B cell (primary cell): Measurements from ENCODE around the gene MTCL1. TPM values are rescaled to one million over a fixed set of nuclear protein-coding genes. Genes with fewer than 3 reads are reported as not detected.

ENCODE experiments used
- ATAC-seq: fragments of 200-7000 bp; cut with Tn5 transposase; one replicate; pipeline ENCODE4 v1.10.0; 2021; ENCODE audit warnings: low read depth, mild to moderate bottlenecking, moderate number of reproducible peaks, moderate library complexity
- CTCF ChIA-PET: fragments of 350-600 bp; sonication (Branson Sonifier 250); formaldehyde crosslinking; loops from one replicate; lab custom pipeline; 2021; ENCODE audit warnings: antibody characterized with exemption, inconsistent platforms; lab: Charles Lee
- POLR2A ChIA-PET: fragments of 350-600 bp; sonication (Branson Sonifier 250); formaldehyde crosslinking; loops from one replicate; lab custom pipeline; 2021; ENCODE audit warnings: antibody characterized with exemption; lab: Charles Lee
- DNase-seq: peaks from one replicate; pipeline ENCODE4 v3.0.0; 2013
- H2AFZ ChIP-seq: 2 replicates; pipeline ENCODE4 v1.6.1; 2012; ENCODE audit warnings: mild to moderate bottlenecking, low read depth, low read length; ENCODE audit not compliant: insufficient read depth, poor library complexity, severe bottlenecking
- H3K27ac ChIP-seq, 2 donors: 1 replicate in 1 of 2; 2 replicates in 1 of 2; pipeline ENCODE4 v1.5.1; 2012 to 2013; ENCODE audit warnings: low read length in 2 of 2, mild to moderate bottlenecking in 2 of 2, moderate library complexity in 1 of 2
- H3K27me3 ChIP-seq, 4 experiments: fragments of 200-600 bp in 1 of 4; sonication (generic) in 1 of 4; replicated peaks in 1 of 4; 1 replicate in 2 of 4; 2 replicates in 2 of 4; pipeline versions ENCODE4 v1.6.1 to v1.7.0; 2013 to 2016; ENCODE audit warnings: low read length in 3 of 4, mild to moderate bottlenecking in 2 of 4, mixed read lengths in 1 of 4, moderate library complexity in 1 of 4; ENCODE audit not compliant: insufficient read depth in 4 of 4, control insufficient read depth in 3 of 4; ENCODE audit errors: control extremely low read depth in 1 of 4
- H3K36me3 ChIP-seq, 2 experiments: replicated peaks in 1 of 2; 1 replicate in 1 of 2; 2 replicates in 1 of 2; pipeline versions ENCODE4 v1.6.1 to v1.7.1; 2013; ENCODE audit warnings: low read length in 1 of 2; ENCODE audit not compliant: insufficient read depth in 2 of 2, control insufficient read depth in 1 of 2; ENCODE audit errors: control extremely low read depth in 1 of 2, extremely low read depth in 1 of 2
- H3K4me1 ChIP-seq, 2 donors: fragments of 200-600 bp in 1 of 2; sonication (generic) in 1 of 2; 1 replicate in 1 of 2; 2 replicates in 1 of 2; pipeline versions ENCODE4 v1.5.1 to v1.6.1; 2013 to 2017; ENCODE audit warnings: low read length in 2 of 2; ENCODE audit not compliant: control insufficient read depth in 2 of 2, insufficient read depth in 2 of 2
- H3K4me2 ChIP-seq: replicated peaks from 2 replicates; pipeline ENCODE3; 2012; ENCODE audit warnings: mild to moderate bottlenecking, low read depth, low read length; ENCODE audit not compliant: poor library complexity, severe bottlenecking
- H3K4me3 ChIP-seq, 5 experiments: fragments of 200-600 bp in 1 of 5; sonication (generic) in 1 of 5; 1 replicate in 3 of 5; 2 replicates in 2 of 5; pipeline versions ENCODE4 v1.5.1 to v1.7.0; 2011 to 2016; ENCODE audit warnings: low read length in 4 of 5, mild to moderate bottlenecking in 4 of 5, low read depth in 2 of 5, control low read depth in 1 of 5, moderate library complexity in 1 of 5; ENCODE audit not compliant: insufficient read depth in 1 of 5; ENCODE audit errors: control extremely low read depth in 1 of 5, extremely low read depth in 1 of 5
- H3K79me2 ChIP-seq: fragments of 200-600 bp; sonication (generic); one replicate; pipeline ENCODE4 v1.6.0; 2016; ENCODE audit warnings: low read length; ENCODE audit not compliant: control insufficient read depth, insufficient read depth
- H3K9ac ChIP-seq: fragments of 200-600 bp; sonication (generic); 2 replicates; pipeline ENCODE4 v1.6.1; 2017; ENCODE audit warnings: mild to moderate bottlenecking, low read length, moderate library complexity
- H3K9me3 ChIP-seq, 3 donors: one replicate each; pipeline versions ENCODE4 v1.6.1 to v1.7.1; 2013; ENCODE audit warnings: low read length in 2 of 3; ENCODE audit not compliant: control insufficient read depth in 2 of 3, insufficient read depth in 1 of 3; ENCODE audit errors: control extremely low read depth in 1 of 3
- H4K20me1 ChIP-seq: 2 replicates; pipeline ENCODE4 v1.6.0; 2012; ENCODE audit warnings: mild to moderate bottlenecking, low read length; ENCODE audit not compliant: insufficient read depth, control insufficient read depth, poor library complexity, severe bottlenecking
- H3K27ac Mint-ChIP-seq: one replicate; pipeline ENCODE4 v1.8.0; 2021; ENCODE audit warnings: mixed read lengths
- H3K27me3 Mint-ChIP-seq: one replicate; pipeline ENCODE4 v1.8.0; 2021; ENCODE audit warnings: mixed read lengths
- H3K4me1 Mint-ChIP-seq: one replicate; pipeline ENCODE4 v1.8.0; 2021; ENCODE audit warnings: mixed read lengths
- H3K4me3 Mint-ChIP-seq: one replicate; pipeline ENCODE4 v1.8.0; 2021; ENCODE audit warnings: mixed read lengths
- H3K9me3 Mint-ChIP-seq: one replicate; pipeline ENCODE4 v1.8.0; 2022; ENCODE audit warnings: mixed read lengths; ENCODE audit not compliant: insufficient read depth
- EZH2 ChIP-seq: IDR thresholded peaks from 2 replicates; pipeline ENCODE4 v1.6.1; 2012; ENCODE audit warnings: borderline replicate concordance, low read depth, mild to moderate bottlenecking, moderate library complexity, low read length; ENCODE audit not compliant: insufficient read depth, poor library complexity, severe bottlenecking
- whole genome bisulfite sequencing: methylation state at CpG from one replicate; pipeline ENCODE4 v1.1.5; 2013; ENCODE audit warnings: missing lambda C conversion rate; ENCODE audit not compliant: insufficient coverage; 5-methylcytosine and 5-hydroxymethylcytosine counted together
- intact Hi-C: fragments of 100-400 bp; cut with micrococcal nuclease; formaldehyde crosslinking; loops from one replicate; pipeline ENCODE4 v1.10.0; 2022
- polyA plus RNA-seq: library from polyadenylated mRNA; depleted of rRNA; stranded (reverse); fragments of >200 nt; gene quantifications from 2 replicates; pipeline ENCODE4 v1.2.3, GENCODE V29; 2012
- total RNA-seq, 2 donors: library from RNA; stranded (reverse); fragments of 120-200 nt in 1 of 2; gene quantifications; 1 replicate in 1 of 2; 2 replicates in 1 of 2; pipeline versions ENCODE4 v1.2.3 to v1.2.4, GENCODE V29; 2013 to 2022
- TF ChIP-seq, protein P1 (sequence below): fragments of 200-600 bp; IDR thresholded peaks from one replicate; pipeline ENCODE4 v1.8.0; 2022; ENCODE audit warnings: antibody characterized with exemption, mild to moderate bottlenecking

MTCL1 gene
- total and polyA plus RNA-seq, 2 donors (not counting 1 experiment from before 2014, with no cell fraction given) = 2.7 to 5.8 TPM

- H3K27ac Mint-ChIP-seq = peak overlapping the region; percentile 88
- H3K4me3 Mint-ChIP-seq = peak overlapping the region; percentile 98
- 7% methylated on average over 47 of the region's 48 CpGs for WGBS
- CTCF ChIA-PET = interaction anchor here (0.9 to 3.3 kb wide), 9 partner anchors 11 to 810 kb away, joined by 3 to 21 read pairs (median 5); no protein-coding TSS in a partner anchor
- Histone ChIP-seq H3K4me1 (peaks cover 22 to 27% of the 10 kb centered on the region in 2 donors), H3K9ac (peak overlapping the region; percentile 71), H4K20me1 (no peaks in the 10 kb centered on the region), H3K27ac (no peak overlapping the region), H3K27me3 (peaks cover 0 to 33% (median 19%) of the 10 kb centered on the region in 4 experiments), H3K4me3 (peak overlapping the region; percentile 48 to 74 (median 59)), H3K36me3 (no peaks in the 10 kb centered on the region), H3K79me2 (peaks cover 3% of the 10 kb centered on the region), H3K9me3 (peaks cover 0 to 7% (median 0%) of the 10 kb centered on the region in 3 donors), H2AFZ (peak overlapping the region; percentile 73), H3K4me2 (peak overlapping the region; percentile 96)
- H3K4me1 Mint-ChIP-seq = peaks cover 27% of the 10 kb centered on the region
- intact Hi-C loops = loop anchor here (5.0 to 10.0 kb wide), 2 partner anchors 908 to 1205 kb away; partner anchors contain the start of genes PPP4R1 and VAPA
- POLR2A ChIA-PET = interaction anchor here (0.9 kb wide), 1 partner anchor 49 kb away, joined by 3 read pairs; no protein-coding TSS in a partner anchor
- ATAC-seq (no peak), DNase-seq (peak; percentile 72)
- no peak for TF ChIP-seq EZH2
- TF ChIP-seq, protein P1, sequence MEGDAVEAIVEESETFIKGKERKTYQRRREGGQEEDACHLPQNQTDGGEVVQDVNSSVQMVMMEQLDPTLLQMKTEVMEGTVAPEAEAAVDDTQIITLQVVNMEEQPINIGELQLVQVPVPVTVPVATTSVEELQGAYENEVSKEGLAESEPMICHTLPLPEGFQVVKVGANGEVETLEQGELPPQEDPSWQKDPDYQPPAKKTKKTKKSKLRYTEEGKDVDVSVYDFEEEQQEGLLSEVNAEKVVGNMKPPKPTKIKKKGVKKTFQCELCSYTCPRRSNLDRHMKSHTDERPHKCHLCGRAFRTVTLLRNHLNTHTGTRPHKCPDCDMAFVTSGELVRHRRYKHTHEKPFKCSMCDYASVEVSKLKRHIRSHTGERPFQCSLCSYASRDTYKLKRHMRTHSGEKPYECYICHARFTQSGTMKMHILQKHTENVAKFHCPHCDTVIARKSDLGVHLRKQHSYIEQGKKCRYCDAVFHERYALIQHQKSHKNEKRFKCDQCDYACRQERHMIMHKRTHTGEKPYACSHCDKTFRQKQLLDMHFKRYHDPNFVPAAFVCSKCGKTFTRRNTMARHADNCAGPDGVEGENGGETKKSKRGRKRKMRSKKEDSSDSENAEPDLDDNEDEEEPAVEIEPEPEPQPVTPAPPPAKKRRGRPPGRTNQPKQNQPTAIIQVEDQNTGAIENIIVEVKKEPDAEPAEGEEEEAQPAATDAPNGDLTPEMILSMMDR = peak; percentile 28
- no peaks in the 10 kb centered on the region for H3K9me3 Mint-ChIP-seq
- peaks cover 27% of the 10 kb centered on the region for H3K27me3 Mint-ChIP-seq
Measured at GRCh38 chr18:8706791-8707555, 1.6 kb downstream of the MTCL1 start.
